ENCODE measurements around the gene FAM72C.
"Not testable (repeated sequence)": the region's sequence is repeated elsewhere in the genome, so short reads cannot be mapped to it uniquely, and the experiment has no call there.

The FAM72C gene

DNA sequence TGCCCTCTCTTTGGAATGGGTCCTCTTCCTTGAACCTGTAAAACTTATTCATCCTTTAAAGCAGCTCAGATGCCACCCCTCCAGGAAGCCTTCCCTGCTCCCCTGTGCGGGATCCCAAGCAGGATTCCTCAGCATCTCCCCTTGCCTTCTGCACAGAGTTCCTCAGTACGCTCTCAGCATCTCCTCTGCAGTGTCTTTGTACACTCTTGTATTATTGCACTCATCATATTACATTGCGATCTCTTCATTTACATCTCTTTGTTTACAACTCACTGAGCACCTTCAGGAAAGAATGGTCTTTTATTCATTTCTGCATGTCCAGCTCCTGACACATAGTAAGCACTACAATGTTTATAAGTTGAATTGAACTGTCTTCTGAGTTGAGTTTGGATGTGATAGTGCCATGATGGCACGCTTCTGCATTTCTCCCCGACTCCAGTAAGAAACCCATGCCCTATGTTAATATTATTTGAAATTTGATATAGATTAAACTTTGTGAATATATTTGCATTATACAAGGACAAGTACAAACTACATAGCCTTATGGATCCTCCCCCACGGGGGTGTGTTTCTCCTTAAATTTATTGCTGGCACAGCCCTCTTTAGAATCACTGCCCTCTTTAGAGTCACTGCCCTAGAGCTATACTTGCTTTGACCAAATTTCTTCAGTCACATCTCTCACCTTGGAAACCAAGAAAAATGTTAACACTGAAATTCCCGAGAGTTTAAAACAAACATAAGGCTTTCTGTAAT is 13.1 kb upstream of the FAM72C start:
- DNase-seq (ENCODE audit: low spot score), result not testable (repeated sequence)

- DNase-seq (ENCODE audit: low spot score), result peak; percentile 3
Measured at GRCh38 chr1:143974416-143974815, 2.6 kb upstream of the FAM72C start.

DNA sequence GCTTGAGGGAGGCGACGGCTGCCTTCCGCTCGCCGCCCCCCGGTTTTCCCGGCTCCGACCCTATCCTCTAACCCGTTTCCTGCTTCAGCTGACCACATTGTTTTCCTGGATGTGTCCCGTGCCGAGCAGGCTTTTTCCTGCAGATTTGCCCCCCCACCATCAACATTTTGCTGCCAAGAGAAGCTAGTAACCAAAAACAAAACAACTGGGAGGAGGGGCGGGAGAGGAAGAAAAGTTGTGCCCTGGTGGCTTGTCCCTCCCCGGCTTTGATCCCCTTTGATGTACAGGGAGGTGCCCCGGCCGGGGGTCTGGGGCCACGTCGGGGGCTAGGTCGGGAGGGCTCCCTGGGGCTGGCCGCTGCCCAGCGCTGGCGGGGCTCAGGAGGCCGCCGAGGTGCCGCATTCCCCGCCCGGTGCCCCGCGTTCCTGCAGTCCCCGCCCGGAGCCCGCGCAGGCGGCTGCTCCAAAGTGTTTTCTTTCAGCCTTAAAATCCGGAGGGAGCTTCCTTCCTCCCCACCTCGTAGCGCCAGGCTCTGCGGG is 2.2 kb upstream of the FAM72C start:
- not testable (repeated sequence) for DNase-seq (ENCODE audit: low spot score)

DNA sequence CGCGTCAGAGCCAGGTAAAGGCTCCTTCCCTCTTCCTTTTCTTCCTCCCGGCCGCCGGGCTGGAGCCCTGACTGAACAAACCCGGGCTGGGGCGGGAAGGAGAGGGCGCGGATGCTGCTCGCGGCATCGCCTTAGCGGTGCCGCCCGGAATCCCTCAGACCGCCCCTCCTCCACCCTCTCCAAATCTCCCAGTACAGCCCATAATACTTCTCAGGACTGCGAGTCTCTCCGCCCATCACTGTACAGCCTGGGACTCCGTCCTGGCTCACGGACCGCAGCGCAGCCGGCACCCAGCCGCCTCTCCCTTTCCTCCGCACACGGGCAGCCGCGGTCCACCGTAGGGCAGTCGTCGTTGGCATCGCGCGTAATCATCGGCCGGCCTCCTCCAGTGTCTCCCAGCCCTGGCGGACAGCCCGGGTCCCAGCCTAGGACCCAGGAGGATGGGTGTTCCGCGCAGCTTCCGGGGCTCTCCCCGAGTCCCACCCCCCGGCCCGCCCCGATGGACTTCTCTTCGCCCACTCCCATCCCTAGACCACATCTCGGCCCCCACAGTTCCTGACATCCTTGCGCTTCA is 1.1 kb upstream of the FAM72C start:
- not testable (repeated sequence) for DNase-seq (ENCODE audit: low spot score)

DNA sequence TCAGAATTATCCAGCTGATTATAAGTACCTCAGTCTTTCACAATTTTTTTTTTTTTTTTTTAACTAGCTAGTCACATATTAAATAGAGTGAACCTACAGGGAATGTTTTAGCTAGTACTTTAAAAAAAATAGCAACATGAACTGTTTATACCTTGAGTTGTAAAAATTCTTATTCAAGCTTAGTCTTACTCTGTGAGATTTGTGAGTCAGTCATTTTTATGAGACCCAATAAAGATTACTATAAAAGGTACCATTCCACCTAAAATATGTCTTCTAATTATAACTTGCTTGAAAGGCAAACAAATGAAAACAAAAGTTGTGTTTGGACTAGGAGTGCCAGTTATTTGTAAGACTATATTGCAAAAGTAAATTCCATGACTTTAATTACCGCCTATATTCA is 5.9 kb downstream of the FAM72C start:
- DNase-seq (ENCODE audit: low spot score), result not testable (repeated sequence)

DNA sequence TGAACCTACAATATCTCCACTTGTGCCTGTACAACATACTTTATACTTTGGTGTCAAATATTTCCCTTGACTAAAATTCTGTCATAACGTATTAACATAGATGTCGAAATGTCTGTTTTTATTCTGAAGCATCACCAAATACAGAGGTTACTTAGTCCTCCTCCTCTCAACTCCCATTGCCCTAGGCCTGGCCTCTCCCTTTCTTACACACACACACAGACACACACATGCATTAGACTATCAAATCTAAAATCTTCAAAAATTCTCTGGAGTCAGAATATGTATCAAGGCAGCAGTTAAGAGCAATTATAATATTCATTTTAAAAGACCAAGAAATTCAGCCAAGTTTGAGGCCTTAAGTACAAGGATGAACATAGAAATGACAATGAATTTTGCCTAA is 7.5 kb downstream of the FAM72C start:
- not testable (repeated sequence) for DNase-seq (ENCODE audit: low spot score)

- not testable (repeated sequence) for DNase-seq (ENCODE audit: low spot score)
Measured at GRCh38 chr1:143955930-143956329, 15.9 kb downstream of the FAM72C start.

DNA sequence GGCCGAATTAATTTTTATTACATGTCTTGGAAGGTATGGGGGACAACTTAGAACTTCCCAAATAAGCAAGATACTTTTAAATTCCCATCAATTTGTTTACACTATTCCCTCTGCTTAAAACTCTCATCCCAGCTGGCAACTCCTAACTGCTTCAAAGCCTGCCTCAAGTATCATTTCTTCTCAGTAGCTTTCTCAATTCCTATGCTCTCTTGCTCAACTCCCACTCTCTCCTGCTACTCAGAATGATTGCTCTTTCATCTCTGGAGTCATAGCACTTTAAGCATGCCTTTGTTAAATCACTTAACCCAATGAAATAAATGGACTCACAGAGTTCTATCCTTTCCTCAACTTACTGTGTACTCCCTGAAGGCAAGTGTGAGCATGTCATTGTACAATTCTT is 18.9 kb downstream of the FAM72C start:
- not testable (repeated sequence) for DNase-seq (ENCODE audit: low spot score)

DNA sequence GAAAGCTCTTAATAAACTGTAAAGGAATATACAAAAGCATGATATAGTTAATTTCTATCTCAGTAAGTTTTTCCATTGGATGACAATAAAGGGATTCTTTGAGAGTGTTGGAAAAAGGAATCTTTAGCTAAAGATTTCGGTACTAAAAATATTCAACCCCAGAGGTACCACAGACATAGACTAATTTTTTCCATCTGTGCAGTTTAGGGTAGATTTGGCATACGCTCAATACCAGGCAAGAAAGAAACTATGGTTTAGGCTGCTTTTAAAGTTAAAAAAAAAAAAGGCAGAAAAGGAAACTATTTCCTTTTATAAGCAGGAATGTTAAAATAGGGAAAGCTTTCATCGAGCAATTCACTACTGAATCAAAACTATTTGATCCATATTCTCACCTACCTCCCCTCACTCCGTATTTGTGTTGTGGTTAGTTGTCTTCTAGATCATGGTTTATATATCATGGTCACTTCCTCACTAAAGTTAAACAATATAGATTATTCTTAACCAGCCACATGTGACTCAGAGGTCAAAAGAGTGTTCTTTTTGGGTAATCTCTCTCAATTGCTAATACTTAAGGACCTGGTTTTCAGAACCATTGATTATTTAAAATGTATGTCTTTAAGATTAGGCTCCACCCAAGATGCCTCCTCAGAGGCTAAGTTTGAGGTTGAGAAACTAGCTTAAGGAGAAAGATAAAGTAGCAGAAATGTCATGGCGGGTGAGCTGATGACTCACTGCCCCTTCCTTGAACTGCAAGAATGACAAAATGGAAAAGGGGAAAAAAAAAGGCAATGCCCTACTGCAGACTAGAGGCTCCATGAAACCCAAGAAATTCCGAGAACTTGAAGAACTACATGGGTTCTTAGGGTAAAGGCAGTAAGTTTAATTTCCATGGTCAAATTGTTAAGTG is 20.0 kb downstream of the FAM72C start:
- DNase-seq (ENCODE audit: low spot score), result not testable (repeated sequence)

GRCh38 chr1:143947749-143948148 is 24.0 kb downstream of the FAM72C start:
- DNase-seq (ENCODE audit: low spot score), result not testable (repeated sequence)

DNA sequence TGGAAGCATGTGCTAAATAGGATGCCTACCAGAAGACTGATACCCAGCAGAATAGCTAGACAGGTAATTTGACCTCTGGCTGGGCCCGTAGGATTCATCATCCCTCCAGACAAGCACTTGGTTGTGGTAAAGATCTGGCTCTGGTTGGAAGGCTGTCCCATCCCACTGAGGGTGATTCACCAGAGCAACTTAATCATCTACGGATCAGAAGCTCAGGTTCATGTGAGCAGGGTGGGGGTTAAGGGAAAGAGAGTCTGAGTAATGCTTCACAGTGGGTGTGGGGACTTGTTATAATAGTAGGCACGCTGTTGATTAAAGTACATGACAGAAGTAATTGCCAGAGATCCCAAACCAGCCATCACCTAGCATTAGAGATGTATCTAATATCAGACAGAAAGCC is 26.5 kb downstream of the FAM72C start:
- not testable (repeated sequence) for DNase-seq (ENCODE audit: low spot score)

DNA sequence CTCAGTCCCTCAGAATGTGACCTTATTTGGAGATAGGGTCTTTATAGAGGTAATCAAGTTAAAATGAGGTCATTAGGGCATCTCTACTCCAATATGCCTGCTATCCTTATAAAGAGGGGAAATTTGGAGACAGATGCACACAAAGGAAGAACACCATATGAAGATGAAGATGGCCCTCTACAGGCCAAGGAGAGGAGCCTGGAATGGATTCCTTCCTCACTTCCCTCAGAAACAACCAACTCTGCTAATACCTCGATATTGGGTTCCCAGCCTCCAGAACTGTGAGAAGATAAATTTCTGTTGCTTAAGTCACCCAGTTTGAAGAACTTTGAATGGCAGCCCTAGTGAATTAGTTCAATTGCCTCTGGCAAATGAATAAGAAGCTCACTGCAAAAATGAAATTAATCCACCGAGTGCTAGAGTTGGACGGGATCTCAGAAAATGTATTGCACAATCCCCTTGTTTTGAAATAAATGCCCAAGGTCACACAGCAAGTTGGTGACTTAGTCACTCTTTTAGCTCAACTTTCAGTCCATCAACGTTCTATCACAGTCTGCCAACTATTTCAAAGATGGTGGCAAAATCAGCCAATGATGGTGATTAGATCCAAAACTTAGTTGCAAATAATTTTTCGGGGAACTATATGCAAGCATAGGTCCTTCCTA is 27.1 kb downstream of the FAM72C start:
- DNase-seq (ENCODE audit: low spot score), result not testable (repeated sequence)

DNA sequence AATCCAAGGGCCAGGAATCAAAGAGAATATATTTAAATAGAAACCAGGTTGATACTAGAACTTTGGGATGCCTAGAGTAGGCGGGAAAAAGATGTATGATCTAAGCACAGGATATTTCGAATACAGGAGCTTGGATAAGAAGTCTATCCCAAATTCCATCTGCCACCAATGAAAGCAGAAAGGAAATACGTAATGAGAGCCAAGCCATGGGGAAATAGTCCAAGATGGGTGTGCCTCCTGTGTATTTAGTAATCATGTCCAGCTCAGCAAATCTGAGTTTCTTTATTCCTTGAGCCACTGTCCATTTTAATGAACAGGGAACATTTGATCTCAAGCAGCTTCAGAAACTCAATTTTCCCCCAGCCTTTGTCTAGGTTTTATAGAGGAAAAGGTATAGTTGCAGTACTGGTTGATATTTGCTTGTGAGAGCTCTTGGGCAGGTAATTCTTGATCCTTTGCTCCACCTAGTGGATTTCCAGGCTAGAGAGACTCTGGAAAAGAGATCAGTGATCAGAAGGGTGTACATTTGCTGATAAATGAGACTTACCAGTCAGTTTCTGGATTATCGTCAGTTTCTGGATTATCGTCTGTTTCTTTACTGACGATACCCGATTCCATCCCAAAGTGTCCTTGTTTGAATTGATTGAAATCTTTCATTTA is 28.3 kb downstream of the FAM72C start:
- DNase-seq (ENCODE audit: low spot score), result not testable (repeated sequence)

DNA sequence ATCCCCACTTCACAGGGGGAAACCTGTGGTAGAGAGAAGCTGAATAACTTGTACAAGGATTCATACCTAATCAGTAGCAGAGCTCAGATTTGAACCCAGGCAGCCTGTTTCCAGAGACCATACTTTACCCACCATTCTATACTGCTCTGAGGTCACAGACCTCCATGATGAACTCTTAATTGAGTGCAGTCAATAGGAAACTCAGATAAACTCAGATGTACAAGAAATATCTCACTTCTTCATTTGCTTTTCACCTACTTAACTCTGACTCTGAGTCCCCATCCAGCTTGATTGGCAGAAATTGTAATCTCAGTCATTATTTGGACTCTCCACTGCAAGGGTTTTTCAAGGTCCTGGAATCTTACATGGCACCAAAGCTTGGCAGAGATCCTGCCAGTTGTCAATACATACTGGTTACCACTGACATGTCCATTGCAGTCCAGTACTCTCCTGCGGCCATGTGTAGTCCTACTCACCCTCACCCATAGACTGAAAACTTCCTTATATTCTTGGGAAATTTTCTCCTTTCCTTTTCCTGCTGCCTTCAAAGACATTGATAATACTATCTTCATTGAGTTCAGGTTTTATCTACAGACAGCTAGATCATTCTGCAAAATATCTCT is 29.4 kb downstream of the FAM72C start:
- DNase-seq (ENCODE audit: low spot score), result not testable (repeated sequence)

DNA sequence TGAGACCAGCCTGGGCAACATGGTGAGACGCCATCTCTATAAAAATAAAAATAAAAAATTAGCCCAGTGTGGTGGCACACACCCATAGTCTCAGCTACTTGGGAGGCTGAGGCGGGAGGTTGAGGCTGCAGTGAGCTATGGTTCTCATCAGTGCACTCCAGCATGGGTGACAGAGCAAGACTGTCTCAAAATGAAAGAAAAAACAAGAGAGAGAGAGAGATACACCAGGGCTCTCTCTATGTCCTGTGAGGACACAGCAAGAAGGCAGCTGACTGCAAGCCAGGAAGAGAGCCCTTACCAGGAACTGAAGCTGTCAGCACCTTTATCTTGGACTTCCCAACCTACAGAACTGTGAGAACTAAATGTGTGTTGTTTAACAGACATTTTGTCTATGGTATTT is 32.1 kb downstream of the FAM72C start:
- not testable (repeated sequence) for DNase-seq (ENCODE audit: low spot score)

DNA sequence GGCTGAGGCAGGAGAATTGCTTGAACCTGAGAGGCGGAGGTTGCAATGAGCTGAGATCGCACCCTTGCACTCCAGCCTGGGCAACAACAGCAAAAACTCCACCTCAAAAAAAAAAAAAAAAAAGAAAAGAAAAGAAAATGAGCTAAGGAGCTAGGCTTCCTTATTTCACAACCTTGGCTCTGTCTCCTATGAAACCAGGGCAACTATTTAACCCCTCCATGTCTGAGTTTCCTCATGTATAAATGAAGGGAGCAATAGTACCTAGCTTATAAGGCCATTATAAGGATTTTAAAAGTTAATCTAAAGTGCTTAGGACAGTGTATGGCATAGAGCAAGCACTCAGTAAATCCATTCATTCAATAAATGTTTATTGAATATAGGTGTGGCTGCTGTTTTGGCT is 32.9 kb downstream of the FAM72C start:
- DNase-seq (ENCODE audit: low spot score), result not testable (repeated sequence)

- DNase-seq (ENCODE audit: low spot score), result peak; percentile 47
Measured at GRCh38 chr1:143936457-143937115, 35.2 kb downstream of the FAM72C start.

- DNase-seq (ENCODE audit: low spot score), result not testable (repeated sequence)
Measured at GRCh38 chr1:143919127-143919526, 52.7 kb downstream of the FAM72C start.

DNA sequence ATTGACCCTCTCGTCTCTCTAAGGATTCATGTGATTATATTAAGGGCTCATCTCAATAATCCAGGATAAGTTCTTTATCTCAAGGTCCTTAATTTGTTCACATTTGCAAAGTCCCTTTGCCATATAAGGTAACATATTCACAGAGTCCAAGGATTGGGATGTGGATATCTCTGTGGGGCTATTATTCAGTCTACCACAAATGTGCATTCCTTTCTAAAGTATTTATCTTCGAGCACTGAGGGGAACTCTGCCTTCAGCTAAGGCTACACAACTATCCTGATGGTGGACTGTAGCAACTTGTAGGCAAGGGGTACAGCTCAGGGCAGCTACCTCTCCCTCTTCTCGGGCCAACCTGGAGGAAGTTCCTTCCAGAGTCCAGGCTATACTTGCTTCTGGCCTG is 53.2 kb downstream of the FAM72C start:
- DNase-seq (ENCODE audit: low spot score), result not testable (repeated sequence)

DNA sequence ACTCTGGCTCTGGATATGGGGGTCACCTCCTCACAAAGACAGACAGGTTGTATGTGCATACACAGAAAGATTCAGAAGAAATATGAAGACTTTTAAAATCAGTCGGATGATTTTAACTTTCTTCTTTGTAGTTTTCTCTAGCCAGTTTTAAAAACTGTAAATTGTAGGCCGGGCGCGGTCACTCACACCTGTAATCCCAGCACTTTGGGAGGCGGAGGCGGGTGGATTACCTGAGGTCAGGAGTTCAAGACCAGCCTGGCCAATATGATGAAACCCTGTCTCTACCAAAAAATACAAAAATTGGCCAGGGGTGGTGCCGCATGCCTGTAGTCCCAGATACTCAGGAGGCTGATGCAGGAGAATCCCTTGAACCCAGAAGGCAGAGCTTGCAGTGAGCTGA is 58.1 kb downstream of the FAM72C start:
- not testable (repeated sequence) for DNase-seq (ENCODE audit: low spot score)

Data from globus pallidus (tissue), 1 donor.